Small intestine (tissue), 7 donors: ENCODE results near the gene MTCL3.

Experiments used
- DNase-seq, 2 donors: peaks; one replicate each; pipeline versions ENCODE4 v3.0.0 to v3.0.0-alpha.2; 2013
- FAIRE-seq: peaks from 2 replicates; lab custom pipeline; 2012; peaks lifted over from hg19 to GRCh38; lab: Jason Lieb, UNC
- H3K27ac ChIP-seq, 3 donors: one replicate each; pipeline ENCODE4 v1.5.1; 2013; ENCODE audit warnings: low read length in 2 of 3, mild to moderate bottlenecking in 2 of 3, control low read depth in 1 of 3, inconsistent platforms in 1 of 3, low read depth in 1 of 3, moderate library complexity in 1 of 3
- H3K27me3 ChIP-seq, 3 donors: one replicate each; pipeline ENCODE4 v1.6.1; 2013; ENCODE audit warnings: low read length in 3 of 3, inconsistent platforms in 1 of 3; ENCODE audit not compliant: control insufficient read depth in 3 of 3, insufficient read depth in 3 of 3
- H3K36me3 ChIP-seq, 3 donors: one replicate each; pipeline ENCODE4 v1.6.1; 2013; ENCODE audit warnings: low read length in 3 of 3, inconsistent platforms in 1 of 3, low read depth in 1 of 3, mild to moderate bottlenecking in 1 of 3, moderate library complexity in 1 of 3; ENCODE audit not compliant: control insufficient read depth in 3 of 3, insufficient read depth in 2 of 3
- H3K4me1 ChIP-seq, 3 donors: one replicate each; pipeline ENCODE4 v1.6.1; 2013; ENCODE audit warnings: low read length in 2 of 3, inconsistent platforms in 1 of 3, low read depth in 1 of 3, mild to moderate bottlenecking in 1 of 3, moderate library complexity in 1 of 3; ENCODE audit not compliant: control insufficient read depth in 3 of 3, insufficient read depth in 2 of 3
- H3K4me3 ChIP-seq, 3 donors: one replicate each; pipeline ENCODE4 v1.5.1; 2013; ENCODE audit warnings: low read length in 3 of 3, control low read depth in 1 of 3, inconsistent platforms in 1 of 3, low read depth in 1 of 3, mild to moderate bottlenecking in 1 of 3, moderate library complexity in 1 of 3
- H3K9me3 ChIP-seq, 2 donors: one replicate each; pipeline ENCODE4 v1.6.1; 2013; ENCODE audit warnings: low read depth in 1 of 2, low read length in 1 of 2; ENCODE audit not compliant: control insufficient read depth in 2 of 2, insufficient read depth in 1 of 2
- WGBS, 3 donors: extraction: QIAGEN DNeasy Blood & Tissue Kit; methylation state at CpG; one replicate each; pipeline ENCODE4 v1.1.7; 2013; 5-methylcytosine and 5-hydroxymethylcytosine counted together
- donor health status: healthy with polysubstance abuse.
- donor health status: control.
- donor health status: control.
- donor health status: Bipolar disorder and iron deficiency.
- donor health status: healthy.

MTCL3 gene

DNA sequence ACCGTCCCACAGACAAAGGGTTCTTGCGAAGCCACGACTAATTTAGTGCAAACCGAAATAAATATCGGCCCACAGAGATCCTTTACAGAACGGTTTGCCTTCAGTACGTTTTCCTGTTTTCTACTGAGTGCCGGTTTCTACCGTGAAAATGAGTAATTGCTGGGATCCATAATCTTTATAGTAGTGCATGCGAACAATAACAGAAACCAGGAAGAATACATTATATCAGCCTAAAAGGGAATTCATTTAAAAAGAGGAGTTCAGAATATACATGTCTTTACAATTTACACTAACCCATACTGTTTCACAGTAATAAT, 292 bp upstream of the MTCL3 start:
- peaks cover 0 to 49% (median 23%) of the 10 kb centered on the region in 3 donors for H3K27me3 ChIP-seq
- FAIRE-seq (no peak), DNase-seq (no peak)
- 6 to 16% (median 8%) methylated on average over 10 of the region's 10 CpGs for WGBS, 3 donors
- H3K4me3 ChIP-seq, result peak overlapping the region in 1 of 3 donors; percentile 20
- no peaks in the 10 kb centered on the region for H3K4me1 ChIP-seq
- H3K36me3 ChIP-seq, result no peaks in the 10 kb centered on the region
- H3K9me3 ChIP-seq, result no peaks in the 10 kb centered on the region
- H3K27ac ChIP-seq, result peak overlapping the region in 1 of 3 donors; percentile 17

DNA sequence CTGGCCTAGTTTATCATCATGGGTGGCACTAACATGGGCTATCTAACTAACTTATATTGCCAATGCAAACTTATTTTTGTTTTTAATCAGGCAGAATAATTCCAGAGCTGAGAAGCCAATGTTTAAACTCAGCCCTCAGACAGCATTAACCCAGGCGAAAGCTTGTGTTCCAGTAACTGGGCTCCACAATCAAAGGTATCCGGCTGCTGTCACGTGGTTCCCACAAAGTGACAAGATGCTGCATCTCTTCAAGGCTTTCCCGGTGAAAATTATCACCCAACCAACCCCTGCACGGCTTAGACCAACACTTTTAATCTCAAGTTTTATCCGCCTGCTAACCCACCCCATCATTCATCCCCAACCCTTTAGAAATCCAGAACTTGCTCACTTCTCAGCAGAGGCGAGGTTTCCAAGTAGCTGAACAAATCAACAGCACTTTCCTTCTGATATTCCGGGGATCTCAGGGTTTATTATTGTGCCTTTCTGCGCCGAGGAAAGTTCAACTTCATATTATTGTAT, 885 bp downstream of the MTCL3 start:
- FAIRE-seq (no peak), DNase-seq (no peak)
- 15 to 19% (median 16%) methylated on average over 10 of the region's 10 CpGs for WGBS, 3 donors
- Histone ChIP-seq H3K27me3 (peaks cover 0 to 54% (median 26%) of the 10 kb centered on the region in 3 donors), H3K9me3 (no peaks in the 10 kb centered on the region), H3K36me3 (no peaks in the 10 kb centered on the region), H3K4me3 (peak overlapping the region in 1 of 3 donors; percentile 22), H3K27ac (no peak overlapping the region), H3K4me1 (no peaks in the 10 kb centered on the region)

DNA sequence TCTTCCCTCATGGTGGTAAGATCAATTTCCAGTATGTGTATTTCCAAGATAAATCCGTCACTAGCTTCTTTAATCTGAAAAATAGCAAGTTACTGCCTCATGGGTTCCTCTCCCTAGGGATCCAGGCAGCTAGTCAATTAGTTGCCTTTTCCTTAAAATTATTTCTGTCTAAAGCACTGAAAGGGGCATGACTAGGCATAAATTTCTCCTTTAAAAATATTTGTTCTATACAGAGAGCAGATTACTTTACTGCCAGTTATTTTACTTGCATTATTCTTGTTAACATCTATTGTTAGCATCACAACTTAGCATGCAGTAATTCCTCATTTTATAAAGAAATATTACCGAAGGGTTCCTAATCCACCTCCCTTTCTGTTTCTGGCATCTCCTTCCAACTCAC, 1.4 kb downstream of the MTCL3 start:
- Histone ChIP-seq H3K4me3 (no peak overlapping the region), H3K4me1 (no peaks in the 10 kb centered on the region), H3K36me3 (no peaks in the 10 kb centered on the region), H3K9me3 (no peaks in the 10 kb centered on the region), H3K27ac (no peak overlapping the region), H3K27me3 (peaks cover 0 to 54% (median 26%) of the 10 kb centered on the region in 3 donors)
- DNase-seq (no peak), FAIRE-seq (no peak)
- WGBS, 3 donors, result 72 to 76% (median 73%) methylated on average over 2 of the region's 2 CpGs

DNA sequence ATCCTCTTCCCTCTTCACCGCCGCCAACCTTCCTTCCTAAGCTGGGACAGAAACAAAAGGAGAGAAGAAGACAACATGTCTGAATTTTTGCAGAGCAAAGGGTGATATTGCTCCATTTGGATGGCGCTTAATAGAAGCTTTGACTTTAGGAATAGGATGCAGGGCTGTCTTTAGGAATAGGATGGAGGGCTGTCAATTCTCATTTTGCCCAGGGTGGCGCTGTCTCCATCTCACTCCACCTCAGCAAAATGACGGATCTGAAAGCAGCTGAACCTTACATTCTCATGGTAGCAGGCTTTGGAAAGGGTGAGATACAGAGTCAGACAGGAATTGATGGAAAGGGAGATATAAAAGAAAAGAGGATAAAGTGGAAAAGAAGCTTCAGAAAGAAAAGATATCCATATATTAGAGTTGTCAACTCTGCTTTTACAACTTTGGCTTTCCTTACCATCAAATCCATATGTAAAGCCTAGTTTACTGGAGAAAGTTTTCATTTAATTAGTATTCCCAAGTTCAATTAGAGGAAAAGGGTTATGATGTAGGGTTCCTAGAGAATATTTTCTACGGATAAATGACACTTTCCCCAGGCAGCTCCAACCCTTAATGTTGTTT, 2.4 kb downstream of the MTCL3 start:
- Histone ChIP-seq H3K36me3 (no peaks in the 10 kb centered on the region), H3K4me1 (no peaks in the 10 kb centered on the region), H3K4me3 (peak overlapping the region in 2 of 3 donors; percentile 48 to 55), H3K27me3 (peaks cover 0 to 54% (median 26%) of the 10 kb centered on the region in 3 donors), H3K9me3 (no peaks in the 10 kb centered on the region), H3K27ac (no peak overlapping the region)
- DNase-seq, result peak; percentile 30
- 10 to 13% (median 10%) methylated on average over 6 of the region's 6 CpGs for WGBS, 3 donors
- no peak for FAIRE-seq

DNA sequence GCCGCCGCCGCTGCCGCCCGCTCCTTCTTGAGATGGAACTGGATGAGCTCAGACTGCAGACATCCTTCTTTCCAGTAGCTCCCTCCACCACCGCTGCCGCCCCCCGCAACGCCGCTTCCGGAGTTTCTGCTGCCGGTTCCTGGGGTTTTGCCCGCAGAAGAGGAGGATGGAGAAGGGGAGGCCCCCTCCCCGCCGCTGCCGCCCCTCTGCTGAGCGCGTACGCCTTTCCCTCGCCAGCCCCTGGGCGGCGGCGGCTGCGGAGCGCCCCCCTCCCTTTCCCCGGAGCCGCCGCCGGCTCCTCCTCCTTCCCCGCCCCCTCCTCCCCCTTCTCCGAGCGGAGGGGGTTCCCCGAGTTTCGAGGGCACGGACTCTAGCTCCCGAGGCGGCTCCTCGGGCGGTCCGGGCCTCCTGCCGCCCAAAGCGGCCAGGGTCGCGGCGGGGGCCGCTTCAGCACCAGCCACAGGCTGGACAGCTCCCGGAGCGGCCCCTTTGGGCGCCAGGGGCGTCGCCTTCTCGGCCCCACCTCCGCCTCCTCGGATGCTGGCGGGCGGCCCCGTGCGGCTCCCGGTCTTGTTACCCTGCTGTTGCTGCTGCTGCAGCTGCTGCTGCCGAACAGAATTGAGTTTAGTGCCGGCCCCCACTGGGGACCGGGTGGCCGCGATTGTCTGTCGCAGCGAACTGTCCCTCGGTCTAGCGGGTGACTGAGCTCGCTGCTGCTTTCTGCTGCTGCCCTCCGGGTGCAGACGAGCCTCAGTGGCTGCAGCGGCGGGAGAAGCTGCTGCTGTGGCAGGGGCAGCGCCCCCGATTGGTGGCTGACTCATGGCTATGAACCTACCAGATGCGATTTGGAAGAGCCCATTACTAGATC, 3.1 kb downstream of the MTCL3 start:
- peak in 1 of 2 donors; percentile 62 for DNase-seq
- FAIRE-seq, result no peak
- Histone ChIP-seq H3K27me3 (peaks cover 0 to 54% (median 26%) of the 10 kb centered on the region in 3 donors), H3K4me1 (no peaks in the 10 kb centered on the region), H3K9me3 (no peaks in the 10 kb centered on the region), H3K4me3 (peak overlapping the region; percentile 37 to 55 (median 48)), H3K36me3 (no peaks in the 10 kb centered on the region), H3K27ac (peak overlapping the region in 1 of 3 donors; percentile 34)
- 0 to 1% (median 1%) methylated on average over 50 to 76 of the region's 76 CpGs for WGBS, 3 donors

DNA sequence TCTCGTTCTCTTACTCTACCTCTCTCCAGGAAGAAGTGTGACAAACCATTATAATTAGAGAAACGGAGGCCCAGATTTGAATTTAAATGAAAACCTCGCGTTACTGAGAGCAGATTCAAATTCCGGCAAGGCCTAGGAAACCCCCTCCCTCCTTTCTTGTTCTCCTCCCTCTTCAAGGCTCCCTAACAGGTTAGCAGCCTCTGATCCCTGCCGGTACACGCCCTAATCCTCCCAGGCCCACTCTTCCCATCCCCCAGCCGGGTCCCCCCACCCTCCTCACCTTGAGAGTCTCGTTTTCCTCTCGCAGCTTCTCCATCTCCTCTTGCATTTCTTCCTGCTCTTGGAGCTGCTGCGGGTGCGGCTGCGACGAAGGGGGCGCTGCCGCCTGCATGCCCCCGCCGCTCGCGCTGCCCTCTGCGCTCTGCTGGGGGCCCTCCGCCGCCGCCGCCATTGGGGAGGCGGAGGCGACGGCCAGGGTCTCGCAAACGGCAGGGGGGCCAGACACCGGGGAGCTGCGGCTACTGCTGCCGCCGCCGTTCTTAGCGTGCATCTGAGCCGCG, 3.8 kb downstream of the MTCL3 start:
- H3K27ac ChIP-seq, result peak overlapping the region in 1 of 3 donors; percentile 26
- no peaks in the 10 kb centered on the region for H3K36me3 ChIP-seq
- FAIRE-seq (no peak), DNase-seq (peak in 1 of 2 donors; percentile 42)
- no peaks in the 10 kb centered on the region for H3K4me1 ChIP-seq
- H3K9me3 ChIP-seq, result no peaks in the 10 kb centered on the region
- 0 to 1% (median 1%) methylated on average over 35 to 38 of the region's 38 CpGs for WGBS, 3 donors
- H3K27me3 ChIP-seq, result peaks cover 0 to 54% (median 26%) of the 10 kb centered on the region in 3 donors
- H3K4me3 ChIP-seq, result peak overlapping the region; percentile 37 to 55 (median 48)

DNA sequence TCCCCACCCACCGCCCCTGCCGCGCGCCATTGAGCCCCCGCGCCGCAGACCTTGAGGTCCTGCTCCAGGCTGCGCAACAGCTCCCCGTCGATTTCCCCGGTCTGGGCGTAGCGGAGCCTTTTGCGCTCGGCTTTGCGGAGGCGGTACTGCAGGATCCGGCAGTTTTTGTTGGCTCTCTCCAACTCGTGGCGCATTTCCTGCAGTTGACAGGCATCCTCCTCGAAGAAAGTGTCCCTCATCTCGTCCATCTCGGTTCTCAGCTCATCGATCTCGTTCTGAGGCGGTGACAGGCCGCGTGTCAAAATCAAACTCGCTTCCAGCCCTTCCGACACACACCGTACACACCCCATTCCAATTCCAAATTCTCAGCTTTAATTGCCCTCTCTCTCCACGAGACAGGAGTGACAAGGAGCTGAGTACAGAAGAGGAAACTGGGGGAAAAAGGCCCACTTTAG, 4.3 kb downstream of the MTCL3 start:
- WGBS, 3 donors, result 3 to 9% (median 4%) methylated on average over 32 of the region's 32 CpGs
- no peaks in the 10 kb centered on the region for H3K4me1 ChIP-seq
- no peak overlapping the region for H3K27ac ChIP-seq
- FAIRE-seq (no peak), DNase-seq (peak in 1 of 2 donors; percentile 24)
- peaks cover 0 to 53% (median 26%) of the 10 kb centered on the region in 3 donors for H3K27me3 ChIP-seq
- H3K9me3 ChIP-seq, result no peaks in the 10 kb centered on the region
- no peaks in the 10 kb centered on the region for H3K36me3 ChIP-seq
- H3K4me3 ChIP-seq, result peak overlapping the region in 2 of 3 donors; percentile 48 to 55

DNA sequence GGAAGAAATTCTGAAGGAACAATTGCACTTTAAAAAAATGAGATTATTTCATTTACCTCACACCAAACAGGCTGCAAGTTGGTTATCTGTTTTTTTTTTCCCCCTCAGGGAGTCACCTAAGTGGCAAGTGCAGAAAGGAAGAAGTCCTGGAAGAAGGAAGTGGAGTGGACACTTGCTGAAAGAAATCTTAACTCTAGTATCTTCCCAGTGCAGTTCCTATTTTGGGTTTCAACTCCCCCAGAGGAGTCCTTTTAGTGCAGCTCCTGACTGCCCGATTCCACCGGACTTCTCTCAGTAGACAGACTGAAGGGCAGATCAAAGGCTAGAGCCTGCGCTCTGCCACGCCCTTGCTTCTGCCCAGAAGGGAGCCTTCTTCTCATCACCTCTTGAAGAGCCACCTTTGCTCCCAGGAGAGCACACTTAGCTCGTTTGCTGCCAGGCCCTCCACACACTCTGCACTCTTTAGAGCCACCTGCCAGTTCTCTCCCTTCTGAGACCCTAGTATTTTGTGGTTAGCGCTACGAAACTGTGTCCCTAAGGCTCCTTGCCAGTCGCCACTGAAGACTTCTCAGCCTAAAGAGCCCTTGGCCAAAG, 4.9 kb downstream of the MTCL3 start:
- Histone ChIP-seq H3K27ac (no peak overlapping the region), H3K36me3 (no peaks in the 10 kb centered on the region), H3K4me3 (peak overlapping the region in 1 of 3 donors; percentile 48), H3K4me1 (no peaks in the 10 kb centered on the region), H3K27me3 (peaks cover 0 to 48% (median 24%) of the 10 kb centered on the region in 3 donors), H3K9me3 (no peaks in the 10 kb centered on the region)
- DNase-seq, result peak in 1 of 2 donors; percentile 13
- 8 to 24% (median 18%) methylated on average over 8 of the region's 8 CpGs for WGBS, 3 donors
- no peak for FAIRE-seq
